GM18507 (cell line): ENCODE results near the gene CDKN1C.

ENCODE experiments used
- DNase-seq: peaks from one replicate; pipeline ENCODE4 v3.0.0; 2011; ENCODE audit warnings: low read depth; ENCODE audit not compliant: insufficient read length; ENCODE audit errors: extremely low spot score
- FAIRE-seq: peaks from 2 replicates; lab custom pipeline; 2011; peaks lifted over from hg19 to GRCh38; lab: Jason Lieb, UNC

CDKN1C gene

DNA sequence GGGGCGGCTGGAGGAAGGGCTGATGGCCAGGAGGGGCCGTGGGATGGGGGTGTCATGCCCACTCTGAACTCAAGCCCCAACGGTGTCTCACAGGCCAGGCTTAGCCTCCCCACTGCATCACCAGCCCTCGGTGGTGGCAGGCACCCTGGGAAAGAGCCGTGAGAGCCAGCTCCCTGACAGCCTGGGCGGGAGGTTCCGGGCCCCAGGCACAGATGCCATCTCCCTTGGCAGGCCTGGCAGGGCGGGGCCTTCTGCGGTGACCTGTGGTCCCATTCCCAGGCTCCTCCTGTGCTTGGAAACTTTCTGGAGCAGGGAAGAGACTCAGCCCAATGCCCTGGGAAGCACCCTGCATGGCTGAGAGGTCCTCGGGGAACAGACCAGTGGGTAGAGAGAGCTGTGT, 38.8 kb upstream of the CDKN1C start:
- no peak for DNase-seq

DNA sequence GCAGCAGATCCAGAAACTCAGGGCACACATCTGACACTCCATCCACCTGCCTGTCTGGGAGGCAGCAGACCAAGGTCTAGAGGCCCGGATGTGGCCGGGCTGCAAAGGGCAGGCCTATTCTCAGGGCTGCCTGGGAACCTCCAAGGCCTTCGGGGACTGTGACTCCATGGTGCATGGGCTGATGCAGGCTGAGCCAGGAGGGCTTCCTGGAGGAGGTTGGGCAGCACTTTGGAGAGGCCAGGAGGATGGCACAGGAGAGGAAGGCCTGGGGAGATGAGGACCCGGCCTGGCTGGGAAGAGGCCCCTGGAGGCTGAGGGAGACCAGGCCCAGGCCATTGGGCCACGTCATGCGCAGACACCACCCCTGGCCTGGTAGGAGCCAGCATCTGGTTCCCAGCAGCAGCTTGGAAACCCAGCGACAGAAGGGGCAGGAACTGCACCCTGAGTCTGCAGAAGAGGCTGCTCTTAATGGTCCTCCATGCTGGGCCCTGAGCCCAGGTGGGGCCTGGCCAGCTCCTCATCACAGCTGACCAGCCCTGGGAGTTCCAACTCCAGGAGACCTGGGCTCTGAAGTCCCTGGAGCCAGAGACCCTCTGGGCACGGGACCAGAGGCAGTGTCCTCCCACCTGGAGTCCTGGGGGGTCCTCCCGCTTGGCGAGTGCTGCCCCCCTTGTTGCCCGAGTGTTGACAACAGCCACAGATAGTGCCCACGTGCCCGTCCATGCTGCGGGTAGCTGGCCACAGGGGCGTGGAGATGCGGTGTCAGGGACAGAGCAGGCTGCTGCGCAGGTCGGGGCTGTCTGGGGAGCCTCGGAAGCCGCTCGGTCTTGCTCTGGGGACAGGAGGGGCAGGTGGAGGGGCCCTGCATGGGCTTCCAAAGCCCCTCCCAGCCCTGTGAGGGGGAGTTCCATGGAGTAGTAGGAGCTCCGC, 38.1 kb upstream of the CDKN1C start:
- DNase-seq (no peak), FAIRE-seq (no peak)

More for the DNA sequence above, 38.8 kb upstream of the CDKN1C start:
- no peak for FAIRE-seq

DNA sequence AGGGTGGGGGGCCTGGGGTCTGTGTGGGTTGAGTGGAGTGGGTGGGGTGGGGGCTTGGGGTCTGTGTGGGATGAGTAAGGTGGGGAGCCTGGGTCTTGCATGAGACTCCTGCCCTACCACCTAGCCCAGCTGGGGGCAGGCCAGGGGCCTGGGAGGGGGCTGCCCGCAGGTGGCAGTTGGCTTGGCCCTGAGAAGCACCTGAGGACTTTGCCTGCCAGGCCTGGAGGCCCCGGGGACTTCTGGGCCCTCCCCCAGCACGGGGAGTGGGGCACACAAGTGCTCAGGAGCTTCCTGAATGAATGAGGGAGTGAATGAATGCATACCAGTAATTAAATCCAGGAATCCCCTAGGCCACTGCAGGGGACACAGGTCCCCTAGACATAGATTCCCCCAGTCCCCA, 37.1 kb upstream of the CDKN1C start:
- no peak for FAIRE-seq
- no peak for DNase-seq

DNA sequence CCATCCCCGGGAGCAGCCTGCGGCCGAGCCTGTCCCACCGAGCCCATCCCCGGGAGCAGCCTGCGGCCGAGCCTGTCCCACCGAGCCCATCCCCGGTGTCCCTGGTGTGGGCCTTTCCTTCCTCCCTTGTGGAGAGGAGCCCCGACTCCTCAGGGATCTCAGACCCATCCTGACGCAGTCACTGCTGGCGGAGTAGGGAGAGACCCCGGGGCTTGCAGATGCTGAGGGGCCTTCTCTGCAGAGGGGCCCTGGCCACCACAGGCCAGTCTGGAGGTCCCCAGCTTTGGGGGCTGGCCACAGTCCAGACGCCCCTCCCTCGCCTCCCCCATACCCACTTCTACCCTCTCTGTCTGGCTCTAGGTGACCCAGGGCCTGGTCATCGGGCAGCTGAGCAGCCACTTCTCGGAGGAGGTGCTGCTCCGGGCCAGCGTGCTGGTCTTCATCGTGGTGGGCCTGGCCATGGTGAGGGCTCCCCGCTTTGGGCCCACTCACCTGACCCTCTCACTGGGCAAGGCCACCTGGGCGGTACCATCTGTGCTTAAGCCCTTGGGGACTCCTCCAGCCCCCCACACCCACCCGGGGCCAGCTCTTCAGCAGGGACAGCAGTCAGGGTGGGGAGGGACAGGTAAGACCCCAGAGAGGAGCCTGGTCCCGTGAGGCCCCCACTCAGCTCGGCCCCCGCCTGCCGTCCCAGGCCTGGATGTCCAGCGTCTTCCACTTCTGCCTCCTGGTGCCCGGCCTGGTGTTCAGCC, 36.3 kb upstream of the CDKN1C start:
- DNase-seq (no peak), FAIRE-seq (no peak)

DNA sequence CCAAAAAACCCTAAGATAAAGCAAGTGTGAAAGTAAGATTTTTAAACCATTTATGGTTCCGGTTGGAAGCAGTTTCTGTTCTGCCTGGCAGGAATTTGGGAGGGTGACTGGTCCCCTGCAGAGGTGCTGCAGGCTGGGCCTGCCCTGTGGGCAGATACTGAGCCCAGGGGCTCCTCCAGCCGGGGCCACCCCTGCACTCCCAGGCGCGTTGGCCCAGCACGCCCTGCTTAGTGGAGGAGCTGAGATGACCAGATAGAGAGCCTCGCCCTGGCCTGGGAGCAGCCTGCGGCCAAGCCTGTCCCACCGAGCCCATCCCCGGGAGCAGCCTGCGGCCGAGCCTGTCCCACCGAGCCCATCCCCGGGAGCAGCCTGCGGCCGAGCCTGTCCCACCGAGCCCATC, 35.7 kb upstream of the CDKN1C start:
- FAIRE-seq = no peak

DNA sequence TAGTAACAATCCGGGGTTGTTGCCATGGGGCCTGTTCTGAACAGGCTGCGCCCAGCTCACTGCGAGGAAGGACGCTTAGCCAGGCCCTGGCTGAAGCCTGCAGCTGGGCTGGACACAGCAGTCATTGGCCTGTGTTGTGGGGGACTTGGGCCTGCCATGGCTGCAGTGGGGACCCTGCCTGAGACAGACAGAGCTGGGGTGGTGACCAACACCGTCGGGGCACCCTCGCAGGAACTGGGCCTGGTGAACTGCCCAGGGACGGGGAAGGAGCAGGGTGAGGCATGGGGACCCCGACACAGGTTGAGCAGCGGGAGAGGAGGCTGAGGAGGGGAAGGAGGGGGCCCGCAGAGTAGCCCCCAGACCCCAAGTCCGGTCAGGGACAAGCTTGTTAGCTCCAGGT, 34.8 kb upstream of the CDKN1C start:
- FAIRE-seq (no peak), DNase-seq (no peak)

More for the DNA sequence above, 35.7 kb upstream of the CDKN1C start:
- DNase-seq = no peak

DNA sequence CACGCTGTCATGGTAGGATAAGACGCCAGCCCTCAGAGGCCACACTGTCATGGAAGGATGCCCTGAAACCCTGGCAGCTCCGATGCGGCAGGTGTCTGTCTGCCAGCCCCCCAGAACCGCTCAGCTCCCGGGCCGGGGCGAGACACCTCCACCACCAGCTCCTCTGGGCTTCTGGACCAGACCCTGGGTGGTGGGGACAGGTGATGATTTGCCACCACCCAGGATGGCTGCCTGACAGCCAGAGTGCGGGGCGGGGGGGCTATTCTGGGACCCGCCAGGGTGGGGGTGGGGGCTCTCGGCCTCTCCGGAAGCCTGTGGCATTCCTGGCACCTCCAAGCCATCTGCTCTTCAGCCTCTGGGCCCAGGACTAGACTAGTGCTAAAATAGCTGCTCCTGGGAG, 34.3 kb upstream of the CDKN1C start:
- FAIRE-seq (no peak), DNase-seq (no peak)

DNA sequence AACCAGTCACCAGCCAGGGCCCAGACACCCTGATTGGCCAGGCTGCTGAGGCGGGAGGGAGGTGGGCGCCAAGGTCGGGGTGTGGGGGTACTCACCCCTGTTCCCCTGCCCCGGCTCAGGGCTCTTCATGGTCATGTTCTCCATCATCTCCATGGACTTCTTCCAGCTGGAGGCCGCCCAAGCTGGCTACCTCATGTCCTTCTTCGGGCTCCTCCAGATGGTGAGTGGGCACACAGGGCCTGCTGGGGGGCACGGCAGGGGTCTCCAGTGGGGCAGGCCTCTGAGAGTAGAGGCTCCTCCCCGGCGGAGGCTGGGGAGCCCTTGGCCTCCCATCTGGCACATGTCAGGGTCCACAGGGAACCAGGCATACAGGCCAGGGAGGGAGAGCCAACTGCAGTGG, 33.6 kb upstream of the CDKN1C start:
- FAIRE-seq (no peak), DNase-seq (no peak)

DNA sequence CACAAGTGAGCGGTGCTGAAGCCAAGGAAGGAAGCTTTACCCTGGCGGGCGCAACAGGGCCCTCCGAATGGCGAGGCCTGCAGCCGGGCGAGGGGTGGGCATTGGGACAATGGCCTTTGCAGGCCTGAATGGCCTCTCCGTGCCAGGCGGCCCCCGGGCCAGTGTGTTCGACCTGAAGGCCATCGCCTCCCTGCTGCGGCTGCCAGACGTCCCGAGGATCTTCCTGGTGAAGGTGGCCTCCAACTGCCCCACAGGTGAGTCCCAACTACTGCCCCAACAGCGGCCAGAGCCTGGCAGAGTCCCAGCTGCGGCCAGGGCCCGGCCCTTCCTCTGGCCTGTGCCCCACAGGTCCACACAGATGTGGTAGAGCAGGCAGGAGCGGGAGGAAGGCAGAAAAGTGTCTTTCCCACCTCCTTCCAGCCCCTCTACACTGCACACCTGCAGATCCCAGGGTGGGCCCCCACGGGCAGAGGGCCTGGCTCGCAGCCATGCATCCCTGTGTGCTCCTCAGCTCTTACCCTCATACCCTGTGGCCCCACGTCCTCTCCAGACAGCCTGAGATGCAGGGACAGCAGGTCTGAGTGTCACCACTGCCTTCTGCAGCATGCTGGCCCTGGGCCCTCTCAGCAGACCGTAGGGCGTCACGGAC, 32.4 kb upstream of the CDKN1C start:
- no peak for DNase-seq
- no peak for FAIRE-seq

DNA sequence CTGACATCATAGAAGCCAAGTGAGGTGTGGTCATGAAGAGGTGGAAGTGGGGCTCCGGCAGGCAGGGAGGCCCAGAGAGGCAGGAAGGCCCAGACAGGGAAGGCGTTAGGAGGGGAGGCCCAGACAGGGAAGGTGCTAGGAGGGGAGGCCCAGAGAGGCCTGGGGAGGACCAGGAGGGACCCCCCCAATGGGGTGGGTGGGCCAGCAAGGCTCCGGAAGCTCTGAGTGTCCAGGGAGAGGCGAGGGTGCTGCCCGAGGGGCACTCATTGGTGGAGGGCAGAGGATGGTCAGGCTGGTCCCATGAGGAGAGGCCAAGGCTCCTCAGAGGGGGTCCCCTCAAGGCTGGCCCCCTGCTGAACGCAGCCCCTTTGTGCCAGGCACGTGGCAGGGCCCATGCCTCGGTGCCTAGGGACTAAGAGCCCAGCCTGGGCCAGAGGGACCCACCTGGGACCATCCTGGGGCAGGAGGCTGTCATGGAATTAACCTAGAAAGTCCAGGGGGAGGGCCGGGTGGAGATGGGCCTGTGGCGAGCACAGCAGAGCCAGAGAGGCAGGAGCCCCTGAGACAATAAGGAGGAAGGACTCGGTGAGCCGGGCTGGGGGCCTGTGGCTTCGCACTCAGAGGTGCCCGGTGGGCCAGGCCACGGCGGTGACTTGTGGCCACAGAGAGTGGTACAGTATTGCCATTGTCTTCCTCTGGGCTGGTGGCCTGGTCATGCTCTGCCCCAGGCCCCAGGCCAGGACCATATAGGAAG, 31.5 kb upstream of the CDKN1C start:
- no peak for FAIRE-seq
- DNase-seq = no peak

DNA sequence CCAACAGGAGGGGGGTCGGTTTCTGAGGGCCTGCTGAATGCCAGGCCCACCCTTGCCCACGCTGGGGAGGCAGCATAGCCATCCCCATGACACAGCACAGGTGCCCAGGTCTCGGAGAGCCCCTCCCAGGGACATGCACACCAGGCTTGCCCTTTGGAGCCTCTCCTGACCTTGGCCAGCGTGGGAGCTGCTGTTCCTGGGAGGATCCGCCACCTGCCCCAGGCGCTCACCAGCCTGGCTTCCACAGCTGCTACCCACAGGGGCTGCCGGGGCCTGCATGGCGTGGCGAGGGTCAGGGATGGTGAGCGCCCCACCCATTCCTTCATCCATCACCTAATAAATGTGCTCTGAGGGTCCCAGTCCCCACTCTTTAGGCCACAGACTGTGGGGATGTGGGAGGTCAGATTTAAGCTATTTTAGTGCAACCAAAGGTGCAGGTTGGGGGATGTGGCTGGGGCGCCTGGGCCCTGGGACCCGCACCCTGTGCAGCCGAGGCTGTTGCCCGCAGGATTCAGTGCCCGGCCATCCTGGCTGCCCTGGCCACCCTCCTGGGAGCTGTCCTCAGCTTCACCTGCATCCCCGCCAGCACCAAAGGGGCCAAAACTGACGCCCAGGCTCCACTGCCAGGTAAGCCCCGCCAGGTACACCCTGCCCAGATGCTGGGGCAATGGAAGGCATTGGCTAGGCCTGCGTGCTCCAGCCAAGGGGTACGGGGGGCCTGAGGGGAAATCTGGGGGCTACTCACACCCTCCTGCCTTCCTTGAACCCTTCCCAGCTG, 30.7 kb upstream of the CDKN1C start:
- DNase-seq = no peak
- no peak for FAIRE-seq

DNA sequence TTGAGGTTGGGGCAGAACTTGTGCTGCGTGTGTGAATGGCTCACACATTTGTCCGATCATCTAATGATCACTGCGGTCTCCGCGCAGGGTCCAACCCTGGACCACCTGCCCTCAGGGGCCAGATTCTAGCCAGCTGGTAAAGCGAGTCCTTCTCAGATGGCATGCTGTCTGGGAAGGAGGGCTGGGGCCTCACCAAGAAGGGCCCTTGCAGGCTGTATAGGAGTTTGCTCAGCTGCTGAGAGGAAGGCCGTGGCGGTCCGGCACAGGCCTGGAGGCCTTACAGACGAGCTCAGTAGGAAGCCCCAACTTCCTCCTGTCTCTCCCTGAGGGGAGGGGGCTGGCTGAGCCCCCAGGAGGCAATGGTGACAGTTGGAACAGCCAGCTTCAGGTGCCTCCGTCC, 29.9 kb upstream of the CDKN1C start:
- DNase-seq (no peak), FAIRE-seq (no peak)

DNA sequence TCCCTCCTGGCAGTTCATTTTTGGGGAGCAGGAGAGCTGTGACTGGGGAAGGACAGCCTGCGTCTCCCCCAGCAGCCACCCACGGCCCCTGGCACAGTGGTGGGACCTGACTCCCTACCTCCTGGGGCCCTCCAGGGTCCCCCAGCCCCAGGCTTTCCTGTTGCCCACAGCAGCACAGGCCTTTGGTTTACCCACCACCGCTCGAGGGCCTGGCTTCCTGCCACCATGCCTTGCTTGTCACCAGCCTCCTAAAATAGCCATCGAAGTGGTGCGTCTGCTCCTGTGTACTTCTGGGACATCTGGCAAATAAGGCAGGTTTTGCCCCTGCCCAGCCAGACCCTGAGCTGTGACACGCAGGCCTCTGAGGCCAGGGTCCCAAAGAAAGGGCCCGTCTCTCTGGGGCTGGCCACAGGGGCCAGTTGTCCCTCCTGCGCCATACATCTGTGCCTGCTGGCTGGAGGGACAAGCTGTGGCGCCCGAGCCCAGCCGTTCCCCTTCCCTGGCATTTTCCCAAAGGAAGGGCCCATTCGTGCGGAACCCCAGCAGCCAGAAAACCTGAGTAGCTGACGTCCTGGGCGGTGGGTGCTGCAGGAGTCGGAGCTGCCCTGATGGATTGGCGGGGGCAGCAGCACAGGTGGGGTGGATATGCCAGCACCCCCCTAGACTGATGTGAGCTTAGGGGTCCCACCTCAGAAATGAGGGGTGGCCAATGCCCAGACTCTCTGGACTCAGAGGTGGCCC, 29.1 kb upstream of the CDKN1C start:
- FAIRE-seq (no peak), DNase-seq (no peak)

DNA sequence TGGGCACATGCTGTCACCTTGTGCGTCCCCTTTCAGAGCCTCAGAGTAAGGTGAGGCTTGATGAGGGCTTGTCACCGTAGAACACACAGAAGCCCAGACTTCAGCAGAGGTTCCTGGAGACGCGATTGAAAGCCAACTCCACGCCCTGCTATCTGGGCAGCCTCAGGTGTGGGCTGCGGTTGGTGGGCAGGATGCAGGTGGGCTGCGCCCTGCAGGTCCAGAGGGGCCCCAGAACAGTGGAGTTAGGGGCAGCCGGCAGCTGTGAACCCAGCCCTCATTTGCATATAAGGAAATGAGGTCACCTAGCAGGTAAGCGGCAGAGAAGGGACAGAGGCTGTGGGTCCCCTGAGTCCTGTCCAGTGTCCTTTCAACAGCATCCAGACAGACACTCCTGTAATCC, 28.2 kb upstream of the CDKN1C start:
- no peak for FAIRE-seq
- DNase-seq = no peak

DNA sequence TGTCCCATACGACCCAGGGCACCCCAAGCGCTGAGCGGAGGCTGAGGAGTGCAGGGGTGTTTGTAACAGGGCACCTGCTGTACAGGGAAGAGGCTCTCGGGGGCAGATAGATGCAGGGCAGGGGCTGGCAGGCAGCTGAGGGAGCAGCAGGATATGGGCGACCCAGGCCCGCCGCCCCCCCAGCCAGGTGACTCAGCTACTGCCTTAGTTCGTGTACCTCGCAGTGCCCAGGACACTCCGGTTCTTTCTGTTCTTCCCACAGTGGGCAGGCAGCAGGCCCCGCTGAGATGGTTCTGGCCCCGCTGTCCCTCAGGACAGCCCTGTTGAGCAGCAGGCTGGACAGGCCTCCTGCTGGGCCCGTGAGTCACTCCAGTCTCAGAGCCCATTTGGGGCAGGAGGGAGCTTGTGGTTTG, 27.4 kb upstream of the CDKN1C start:
- FAIRE-seq (no peak), DNase-seq (no peak)

DNA sequence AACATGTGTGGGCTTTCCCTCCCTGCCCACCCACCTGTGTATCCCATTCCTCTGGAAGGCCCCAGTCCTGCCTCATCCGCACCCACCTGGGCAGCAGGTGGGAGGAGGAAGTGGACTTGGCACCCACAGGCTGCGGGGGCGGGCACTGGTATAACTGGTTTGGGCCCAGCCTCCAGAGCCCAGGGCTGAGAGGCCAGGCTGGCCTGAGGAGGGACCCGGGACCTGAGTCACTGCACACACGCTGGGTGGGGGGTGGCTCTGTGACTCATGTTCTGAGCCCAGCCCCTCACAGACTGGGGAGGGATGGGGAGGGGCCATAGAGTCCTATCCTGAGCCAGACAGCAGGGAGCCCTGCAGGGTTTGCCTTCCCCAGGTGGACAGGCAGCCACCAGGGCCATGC, 26.9 kb upstream of the CDKN1C start:
- no peak for FAIRE-seq
- no peak for DNase-seq

DNA sequence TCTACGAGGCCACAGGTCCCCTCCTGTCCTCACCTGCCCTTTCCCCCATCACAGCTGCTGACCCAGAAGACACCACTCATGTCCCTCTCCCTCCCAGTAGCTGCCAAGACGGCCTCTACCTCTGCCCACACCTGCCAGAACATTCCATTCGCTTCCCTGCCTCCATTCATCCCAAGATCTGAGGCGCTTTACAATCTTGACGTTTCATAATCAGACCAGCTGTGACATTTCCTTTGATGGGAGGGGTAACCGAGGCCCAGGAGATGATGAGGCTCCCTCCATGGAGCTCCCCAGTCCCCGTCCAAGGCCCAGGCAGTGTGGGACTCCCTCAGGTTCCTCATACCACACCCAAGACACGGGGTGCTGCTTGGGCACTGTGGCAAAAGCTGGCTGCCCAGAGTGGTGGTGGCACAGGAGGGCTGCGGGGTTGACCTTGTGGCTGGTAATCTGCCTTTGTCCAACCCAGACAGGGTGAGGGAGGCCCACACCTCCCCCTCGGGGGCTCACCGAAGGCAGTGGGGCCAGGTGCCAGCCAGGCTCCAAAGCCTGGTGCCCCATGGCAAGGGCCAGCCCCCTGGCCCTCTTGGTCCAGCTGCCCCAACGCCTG, 26.3 kb upstream of the CDKN1C start:
- FAIRE-seq = no peak

More for the DNA sequence above, 26.3 kb upstream of the CDKN1C start:
- no peak for DNase-seq
